GM19035 (cell line): ENCODE results near the gene MELTF.

Source experiments
- ATAC-seq: cut with Tn5 transposase; IDR thresholded peaks from one replicate; pipeline ENCODE4 v1.9.1; 2021; ENCODE audit not compliant: unreplicated experiment

Gene MELTF

GRCh38 chr3:196969134-196969659 is 60.4 kb downstream of the MELTF start:
- ATAC-seq = peak; percentile 54

DNA sequence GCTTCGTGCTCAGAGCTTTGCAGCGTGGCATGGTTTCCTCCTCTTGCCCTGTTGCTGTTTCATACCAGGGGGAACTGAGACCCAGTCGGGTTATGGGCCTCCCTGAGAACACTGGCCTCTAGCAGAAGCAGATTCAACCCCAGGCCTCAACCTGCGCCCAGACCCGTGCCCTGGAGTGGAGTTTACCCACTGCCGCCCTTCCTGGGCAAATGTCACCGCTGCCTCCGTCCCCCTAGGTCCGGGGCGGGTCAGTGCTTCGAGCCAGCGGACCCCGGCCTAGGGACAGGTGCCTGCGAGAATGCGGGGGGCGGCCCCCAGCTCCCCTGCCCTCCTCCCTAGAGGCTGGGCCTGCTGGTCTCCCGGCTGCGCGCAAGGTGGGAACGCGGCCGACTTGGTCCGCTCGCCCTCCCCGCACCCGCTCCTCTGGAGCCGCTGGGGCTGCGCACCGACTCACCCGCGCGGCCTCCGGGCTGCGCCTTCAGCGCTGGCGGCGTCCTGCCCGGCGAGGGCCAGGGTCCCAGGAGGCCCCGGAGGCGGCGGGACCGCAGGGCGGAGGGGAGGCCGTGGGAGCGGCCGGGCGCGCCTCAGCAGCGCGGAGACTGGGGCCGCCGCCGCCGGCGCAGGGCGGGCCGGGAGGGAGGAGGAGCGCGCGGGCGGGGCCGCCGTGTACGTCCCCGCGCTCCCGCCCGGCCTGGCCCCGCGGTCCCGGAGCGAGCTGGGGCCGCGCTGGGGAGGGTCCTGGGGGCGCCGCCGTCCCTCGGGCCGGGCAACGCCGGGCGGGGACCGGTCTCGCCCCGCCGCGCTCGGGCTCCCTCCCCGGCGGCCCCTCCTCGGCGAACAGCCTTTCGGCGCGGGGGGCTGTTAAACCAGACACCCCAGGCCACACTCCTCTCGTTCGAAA is 61.1 kb downstream of the MELTF start, which contains the start of gene PIGZ:
PIGZ (minus strand) TSS at position 601 of the 901 bp plus-strand sequence. CDS start 16,802 bp downstream, outside the sequence.
- peak; percentile 61 for ATAC-seq

DNA sequence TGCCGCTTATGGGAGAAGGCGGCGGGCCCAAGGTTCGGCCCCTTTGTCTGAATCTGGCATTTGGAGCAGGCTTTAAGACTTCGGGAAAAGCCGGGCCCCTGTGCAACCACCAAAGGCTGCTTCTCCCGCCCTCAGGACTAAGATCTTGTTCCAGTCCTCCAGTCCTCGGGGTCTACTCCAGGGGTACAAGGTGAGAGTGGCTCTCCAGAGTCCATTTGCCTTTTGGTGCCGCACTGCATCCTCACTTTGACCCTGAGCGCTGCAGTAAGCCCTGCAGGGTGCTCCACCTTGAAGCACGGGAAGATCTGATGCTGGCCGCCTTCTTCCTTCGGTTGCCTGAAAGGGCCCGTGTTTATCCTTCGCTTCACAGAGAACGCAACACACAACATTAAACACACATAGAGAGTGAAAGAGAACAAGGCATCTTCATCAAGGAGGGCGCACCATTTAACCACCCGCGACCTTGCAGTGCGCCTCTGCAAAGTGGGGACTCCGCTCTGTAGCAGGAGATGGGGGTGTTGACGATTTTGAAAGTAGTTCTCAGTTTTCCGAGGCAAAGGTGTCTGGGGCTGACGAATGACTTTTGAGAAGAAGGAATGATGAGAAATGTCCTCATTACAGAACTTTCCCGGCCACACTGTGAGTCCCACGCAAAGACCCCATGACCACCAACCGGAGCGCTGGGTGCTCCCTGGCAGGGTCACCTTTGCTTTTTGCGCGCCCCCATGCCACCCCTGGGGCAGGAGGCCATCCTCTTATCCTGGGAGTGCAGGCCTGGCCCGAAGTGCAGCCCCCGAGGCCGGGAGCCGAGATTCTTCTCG is 62.0 kb downstream of the MELTF start:
- no peak for ATAC-seq

- ATAC-seq = no peak
These were observed 62.9 kb downstream of the MELTF start for GRCh38 chr3:196966526-196967401.

DNA sequence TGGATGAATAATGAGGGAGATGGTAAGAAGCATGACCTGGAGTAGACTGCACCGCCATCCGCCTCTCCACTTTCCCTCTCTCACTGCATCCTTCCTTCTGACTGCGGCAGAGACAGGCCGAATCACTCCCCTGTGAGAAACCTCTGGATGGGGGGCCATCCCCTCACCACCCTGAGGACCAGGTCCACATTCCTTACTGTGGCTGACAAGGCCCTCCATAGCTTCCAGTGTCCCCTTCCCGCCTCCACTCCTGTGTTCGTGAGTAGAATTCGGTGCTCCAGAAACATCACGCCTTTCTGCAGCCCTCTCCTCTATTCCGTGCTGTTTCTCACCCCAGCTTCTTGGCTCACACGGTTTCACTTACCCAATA is 63.8 kb downstream of the MELTF start:
- no peak for ATAC-seq

DNA sequence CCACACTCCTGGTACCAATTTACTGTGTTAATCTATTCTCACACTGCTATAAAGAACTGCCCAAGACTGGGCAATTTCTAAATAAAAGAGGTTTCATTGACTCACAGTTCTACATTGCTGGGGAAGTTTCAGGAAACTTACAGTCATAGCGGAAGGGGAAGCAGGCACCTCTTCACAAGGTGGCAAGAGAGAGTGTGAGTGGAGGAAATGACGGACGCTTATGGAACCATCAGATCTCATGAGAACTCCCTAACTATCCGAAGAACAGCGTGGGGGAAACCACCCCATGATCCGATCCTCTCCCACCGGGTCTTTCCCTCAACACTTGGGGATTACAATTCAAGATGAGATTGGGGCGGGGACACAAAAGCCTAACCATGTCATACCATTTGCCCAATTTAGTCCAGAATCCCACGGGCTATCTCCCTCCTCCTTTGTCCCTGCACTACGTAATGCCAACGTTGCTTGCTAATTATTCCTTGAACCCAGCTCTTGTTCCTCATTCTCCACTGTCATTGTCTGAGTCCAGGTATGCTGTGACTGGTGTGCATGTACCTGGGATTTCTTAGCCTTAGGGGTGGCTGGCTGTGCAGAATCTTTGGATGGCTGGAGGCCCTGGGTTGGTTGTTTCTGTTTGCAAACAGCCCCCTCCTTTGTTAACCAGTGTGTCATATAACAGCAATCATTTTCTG is 64.4 kb downstream of the MELTF start:
- no peak for ATAC-seq

GRCh38 chr3:196963631-196963953 is 66.0 kb downstream of the MELTF start:
- ATAC-seq = no peak

DNA sequence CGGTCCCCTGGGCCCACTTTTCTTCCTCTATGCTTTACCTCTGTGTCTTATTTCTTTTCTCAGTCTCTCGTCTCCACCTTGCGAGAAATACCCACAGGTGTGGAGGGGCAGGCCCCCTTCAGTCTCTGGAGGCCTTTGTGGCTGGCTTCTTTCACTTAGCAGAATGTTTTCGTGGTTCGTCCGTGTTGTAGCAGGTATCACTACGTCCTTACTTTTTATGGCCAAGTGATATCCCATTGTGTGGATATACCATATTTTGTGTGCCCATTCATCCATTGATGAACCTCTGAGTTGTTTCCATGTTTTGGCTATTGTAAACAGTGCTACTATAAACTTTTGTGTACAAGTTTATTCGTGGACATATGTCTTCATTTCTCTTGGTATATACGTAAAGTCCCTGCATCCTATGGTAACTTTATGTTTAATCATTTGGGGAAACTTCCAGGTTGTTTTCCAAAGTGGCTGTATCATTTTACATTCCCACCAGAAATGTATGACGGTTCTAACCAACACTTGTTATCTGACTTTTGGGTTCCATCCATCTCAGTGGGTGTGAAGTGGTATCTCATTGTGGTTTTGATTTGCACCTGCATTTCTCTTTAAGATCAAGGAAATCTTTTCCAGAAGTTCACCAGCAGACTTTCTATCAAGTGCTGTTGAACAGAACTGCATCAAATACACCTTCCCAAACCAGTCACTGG is 66.5 kb downstream of the MELTF start:
- ATAC-seq = no peak

DNA sequence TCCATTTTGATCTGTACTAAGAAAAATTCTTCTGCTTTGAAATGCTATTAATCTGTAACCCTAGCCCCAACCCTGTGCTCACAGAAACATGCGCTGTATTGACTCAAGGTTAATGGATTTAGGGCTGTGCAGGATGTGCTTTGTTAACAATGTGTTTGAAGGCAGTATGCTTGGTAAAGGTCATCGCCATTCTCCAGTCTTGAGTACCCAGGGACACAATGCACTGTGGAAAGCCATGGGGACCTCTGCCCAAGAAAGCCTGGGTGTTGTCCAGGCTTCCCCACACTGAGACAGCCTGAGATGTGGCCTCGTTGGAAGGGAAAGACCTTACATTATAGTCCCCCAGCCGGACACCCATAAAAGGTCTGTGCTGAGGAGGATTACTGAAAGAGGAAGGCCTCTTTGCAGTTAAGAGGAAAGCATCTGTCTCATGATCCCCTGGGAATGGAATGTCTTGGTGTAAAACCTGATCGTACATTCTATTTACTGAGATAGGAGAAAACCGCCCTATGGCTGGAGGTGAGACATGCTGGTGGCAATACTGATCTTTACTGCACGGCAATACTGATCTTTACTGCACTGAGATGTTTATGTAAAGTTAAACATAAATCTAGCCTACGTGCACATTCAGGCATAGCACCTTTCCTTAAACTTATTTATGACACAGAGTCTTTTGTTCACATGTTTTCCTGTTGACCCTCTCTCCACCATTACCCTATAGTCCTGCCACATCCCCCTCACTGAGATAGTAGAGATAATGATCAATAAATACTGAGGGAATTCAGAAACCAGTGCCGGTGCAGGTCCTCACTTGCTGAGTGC is 67.3 kb downstream of the MELTF start:
- no peak for ATAC-seq

- ATAC-seq = no peak
These were observed 74.8 kb downstream of the MELTF start for GRCh38 chr3:196954832-196955231.
